Amniotic epithelial cell (primary cell): ENCODE measurements around the gene DEPDC7.
A peak's percentile ranks its signal among the peaks of the same experiment; 100 is the strongest.

Source experiments
- DNase-seq: peaks from one replicate; pipeline ENCODE4 v3.0.0-alpha.2; 2010; ENCODE audit warnings: low read depth

DEPDC7 gene

GRCh38 chr11:33062137-33062536 lies 46.5 kb downstream of the DEPDC7 start:
- peak; percentile 89 for DNase-seq

DNA sequence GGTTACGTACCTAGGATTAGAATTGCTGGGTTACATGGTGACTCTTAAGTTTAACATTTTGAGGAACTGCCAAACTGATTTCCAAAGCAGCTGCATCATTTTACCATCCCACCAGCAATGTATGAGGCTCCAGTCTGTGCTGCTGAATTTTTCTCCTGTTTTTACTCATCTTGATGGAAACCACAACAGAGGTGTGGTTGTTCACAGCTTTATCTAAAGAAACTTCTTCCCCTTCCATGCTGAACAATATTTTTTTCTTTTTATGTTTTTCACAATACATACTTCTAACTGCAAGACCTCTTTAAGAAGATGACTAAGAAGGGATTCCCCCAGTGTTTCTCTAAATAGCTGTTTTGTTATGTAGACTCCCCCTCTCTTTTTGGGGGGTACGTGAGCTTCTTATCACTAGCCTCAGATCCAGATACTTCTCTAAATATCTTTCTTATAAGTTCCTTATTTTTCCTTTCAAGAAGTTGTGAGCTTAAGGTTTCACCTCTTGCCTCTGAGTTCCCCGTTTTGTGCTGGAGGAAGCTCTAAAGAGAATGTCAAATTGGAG lies 47.7 kb downstream of the DEPDC7 start:
- peak; percentile 93 for DNase-seq

DNA sequence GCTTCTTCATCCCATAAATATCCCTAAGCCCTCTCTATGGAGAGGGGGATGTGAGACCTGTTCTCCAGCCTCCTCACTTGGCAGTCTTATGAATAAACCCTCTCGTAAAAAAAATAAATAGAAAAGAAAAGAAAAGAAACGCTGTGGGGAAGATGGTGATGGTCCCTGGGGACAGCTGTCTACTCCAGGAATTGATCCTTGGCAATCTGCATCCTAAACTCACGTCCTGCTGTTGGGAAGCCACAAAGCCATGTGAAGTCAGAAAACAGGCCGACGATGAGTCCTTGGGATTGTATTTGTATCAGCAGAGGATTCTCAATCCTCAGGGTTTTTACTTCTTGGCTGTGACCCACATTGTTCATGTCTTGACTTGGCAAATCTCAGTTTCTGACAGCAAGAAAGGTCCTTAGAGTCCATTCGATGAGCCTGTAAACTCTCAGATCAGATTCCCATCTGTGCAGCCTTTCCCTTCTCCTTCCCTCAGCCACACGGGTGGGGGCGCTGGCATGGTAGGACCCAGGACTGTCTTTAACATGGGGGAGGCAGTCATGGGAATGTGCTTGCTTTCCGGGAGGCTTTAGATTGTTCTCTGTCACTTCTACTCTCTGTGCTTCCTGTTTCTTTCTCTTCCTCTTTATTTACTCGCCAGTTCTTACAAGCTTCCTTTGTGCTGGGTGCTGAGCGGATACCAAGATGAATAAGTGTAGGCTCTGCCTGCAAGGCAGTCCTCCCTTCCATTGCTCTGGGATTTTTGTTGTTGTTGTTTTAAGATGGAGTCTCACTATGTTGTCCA lies 48.6 kb downstream of the DEPDC7 start:
- no peak for DNase-seq

DNA sequence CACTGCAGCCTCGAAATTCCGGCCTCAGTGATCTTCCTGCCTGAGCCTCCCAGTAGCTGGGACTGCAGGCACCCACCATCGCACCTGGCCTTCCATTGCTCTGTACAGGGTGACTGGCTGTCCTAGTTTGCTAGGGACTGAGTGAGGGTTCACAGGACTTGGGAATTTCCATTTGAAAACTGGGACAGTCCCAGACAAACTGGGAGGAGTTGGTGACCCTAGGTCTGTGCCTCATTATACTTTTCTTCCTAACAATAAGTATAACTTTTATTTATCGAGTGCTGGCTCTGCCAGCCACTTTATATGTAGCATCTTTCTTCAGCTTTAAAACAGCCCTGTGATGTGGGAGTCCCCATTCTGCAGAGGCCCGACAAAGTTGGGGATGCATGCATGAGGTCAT lies 49.2 kb downstream of the DEPDC7 start:
- DNase-seq = no peak

DNA sequence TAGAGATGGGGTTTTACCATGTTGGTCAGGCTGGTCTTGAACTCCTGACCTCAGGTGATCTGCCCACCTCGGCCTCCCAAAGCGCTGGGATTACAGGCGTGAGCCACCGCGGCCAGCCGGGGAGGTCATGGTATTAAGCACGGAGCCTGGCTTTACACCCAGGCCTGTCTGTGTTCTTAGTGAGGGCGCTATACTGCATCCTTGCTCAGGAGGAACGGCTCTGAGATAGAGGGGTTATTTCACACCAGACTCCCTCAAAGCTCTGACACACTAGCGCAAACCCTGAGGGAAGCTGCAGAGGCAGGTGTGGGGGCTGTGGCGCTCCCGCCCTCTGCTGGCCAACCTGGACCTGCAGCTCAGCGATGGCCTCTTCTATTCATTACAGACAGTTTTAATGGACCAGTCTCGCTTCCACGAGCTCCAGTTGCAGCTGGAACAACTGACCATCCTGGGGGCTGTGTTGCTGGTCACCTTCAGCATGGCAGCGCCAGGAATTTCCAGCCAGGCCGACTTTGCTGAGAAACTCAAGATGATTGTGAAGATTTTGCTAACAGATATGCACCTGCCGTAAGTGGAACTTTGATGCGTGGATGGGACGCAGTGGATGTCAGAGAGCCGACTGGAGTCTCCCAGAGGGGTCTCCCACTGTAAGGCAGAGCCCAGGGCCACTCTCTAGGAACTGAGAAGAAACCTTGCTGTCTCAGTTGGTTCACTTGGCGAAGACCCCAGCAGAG lies 49.9 kb downstream of the DEPDC7 start:
- DNase-seq = peak; percentile 64

DNA sequence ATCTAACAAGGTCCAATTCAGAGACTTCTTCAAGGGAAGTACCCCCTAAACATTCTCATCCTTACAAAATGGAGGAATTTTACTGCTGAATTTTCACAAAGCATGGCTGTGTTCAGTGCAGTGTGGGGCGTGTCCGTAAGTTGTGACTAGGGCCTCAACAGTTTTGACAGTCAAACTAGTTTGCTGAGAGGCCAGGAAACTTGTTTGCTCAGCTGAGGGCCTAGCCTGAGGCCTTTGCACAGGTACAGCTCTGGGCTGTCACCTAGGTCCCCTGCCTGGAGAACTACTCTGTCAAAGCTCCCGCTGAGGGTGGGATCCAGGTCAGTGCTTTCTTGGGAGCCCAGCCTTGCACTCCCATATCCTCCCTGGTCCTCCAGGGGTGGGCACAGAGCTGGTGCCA lies 51.6 kb downstream of the DEPDC7 start:
- DNase-seq = no peak

- DNase-seq = no peak
These were observed 53.1 kb downstream of the DEPDC7 start for GRCh38 chr11:33068611-33069340.

DNA sequence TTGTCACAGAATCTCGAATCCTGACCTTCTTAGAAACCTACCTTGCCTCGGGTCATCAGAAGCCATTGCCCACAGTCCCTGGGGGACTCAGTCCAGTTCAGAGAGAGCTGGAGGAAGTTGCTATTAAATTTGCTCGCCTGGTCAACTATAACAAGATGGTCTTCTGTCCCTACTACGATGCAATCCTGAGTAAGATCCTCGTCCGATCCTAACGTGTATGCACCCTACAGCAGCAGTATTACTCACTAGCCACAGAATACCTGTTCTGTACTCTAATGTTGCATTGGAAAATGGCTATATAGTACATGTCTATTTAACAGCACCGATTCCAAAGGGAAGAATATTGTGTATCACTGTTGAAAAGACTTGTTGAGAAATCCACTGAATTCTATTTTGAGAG lies 56.8 kb downstream of the DEPDC7 start:
- no peak for DNase-seq
